KMS-11 (cell line): ENCODE data around the gene PRR23E.

Experiments
- H2AFZ ChIP-seq: fragments of 200-600 bp; sonication (generic); 2 replicates; pipeline ENCODE4 v1.6.1; 2016; ENCODE audit warnings: antibody characterized with exemption, mixed run types, low read depth
- H3K27ac ChIP-seq: fragments of 200-600 bp; sonication (generic); 2 replicates; pipeline ENCODE4 v1.6.1; 2016; ENCODE audit warnings: mild to moderate bottlenecking, mixed run types
- H3K27me3 ChIP-seq: fragments of 200-600 bp; sonication (generic); 2 replicates; pipeline ENCODE4 v1.6.1; 2017; ENCODE audit warnings: mild to moderate bottlenecking, low read depth, mixed run types, moderate library complexity; ENCODE audit not compliant: insufficient read depth
- H3K36me3 ChIP-seq: fragments of 200-600 bp; sonication (generic); 2 replicates; pipeline ENCODE4 v1.6.1; 2017; ENCODE audit warnings: mild to moderate bottlenecking, mixed run types; ENCODE audit not compliant: insufficient read depth
- H3K4me1 ChIP-seq: fragments of 200-600 bp; sonication (generic); 2 replicates; pipeline ENCODE4 v1.6.1; 2016; ENCODE audit warnings: mild to moderate bottlenecking, low read depth, mixed run types; ENCODE audit not compliant: poor library complexity, severe bottlenecking
- H3K4me2 ChIP-seq: fragments of 200-600 bp; sonication (generic); 2 replicates; pipeline ENCODE4 v1.7.0; 2016; ENCODE audit warnings: mild to moderate bottlenecking, mixed run types
- H3K4me3 ChIP-seq: fragments of 200-600 bp; sonication (generic); IDR thresholded peaks from 2 replicates; pipeline ENCODE4 v1.6.1; 2017; ENCODE audit warnings: low read depth, low read length, mixed read lengths; ENCODE audit not compliant: insufficient read depth
- H3K79me2 ChIP-seq: fragments of 200-600 bp; sonication (generic); 2 replicates; pipeline ENCODE4 v1.6.1; 2016; ENCODE audit warnings: low read depth, mixed run types; ENCODE audit not compliant: insufficient read depth
- H3K9ac ChIP-seq: fragments of 200-600 bp; sonication (generic); 2 replicates; pipeline ENCODE4 v1.6.1; 2016; ENCODE audit warnings: mild to moderate bottlenecking, mixed run types
- H4K20me1 ChIP-seq: fragments of 200-600 bp; sonication (generic); 2 replicates; pipeline ENCODE4 v1.6.1; 2016; ENCODE audit warnings: mild to moderate bottlenecking, mixed run types; ENCODE audit not compliant: insufficient read depth
- CTCF ChIP-seq: fragments of 200-600 bp; sonication (generic); conservative IDR thresholded peaks from 2 replicates; pipeline ENCODE4 v1.6.1; 2017; ENCODE audit warnings: low read depth, mild to moderate bottlenecking, antibody characterized with exemption, low read length, moderate library complexity, mixed read lengths

The PRR23E gene

GRCh38 chr3:127215714-127216414, 22.9 kb downstream of the PRR23E start:
- no peak overlapping the region for H2AFZ ChIP-seq
- H3K27me3 ChIP-seq = no peaks in the 10 kb centered on the region; the same call in 1 of the 2 replicates
- no peaks in the 10 kb centered on the region for H3K4me1 ChIP-seq
- H3K9ac ChIP-seq = no peak overlapping the region
- no peak overlapping the region for H3K4me2 ChIP-seq
- H3K36me3 ChIP-seq = no peaks in the 10 kb centered on the region
- no peaks in the 10 kb centered on the region for H3K79me2 ChIP-seq
- no peak overlapping the region for H3K4me3 ChIP-seq
- TF ChIP-seq CTCF = no peak
- no peak overlapping the region for H3K27ac ChIP-seq
- no peaks in the 10 kb centered on the region for H4K20me1 ChIP-seq

- H3K4me3 ChIP-seq = no peak overlapping the region
- H3K27me3 ChIP-seq = no peaks in the 10 kb centered on the region; the same call in 1 of the 2 replicates
- H3K27ac ChIP-seq = no peak overlapping the region
- no peak for TF ChIP-seq CTCF
- no peak overlapping the region for H2AFZ ChIP-seq
- no peaks in the 10 kb centered on the region for H4K20me1 ChIP-seq
- no peaks in the 10 kb centered on the region for H3K4me1 ChIP-seq
- no peak overlapping the region for H3K4me2 ChIP-seq
- no peaks in the 10 kb centered on the region for H3K36me3 ChIP-seq
- no peak overlapping the region for H3K9ac ChIP-seq
- H3K79me2 ChIP-seq = no peaks in the 10 kb centered on the region
Measured at GRCh38 chr3:127216415-127217261, 23.7 kb downstream of the PRR23E start.

- Histone ChIP-seq H3K4me1 (no peaks in the 10 kb centered on the region), H2AFZ (no peak overlapping the region)
Measured at GRCh38 chr3:127217596-127218453, 24.9 kb downstream of the PRR23E start.

More at GRCh38 chr3:127217596-127218453, 24.9 kb downstream of the PRR23E start:
- no peaks in the 10 kb centered on the region for H3K79me2 ChIP-seq
- no peak overlapping the region for H3K4me2 ChIP-seq
- no peaks in the 10 kb centered on the region for H4K20me1 ChIP-seq
- no peaks in the 10 kb centered on the region for H3K36me3 ChIP-seq
- H3K27ac ChIP-seq = no peak overlapping the region
- H3K9ac ChIP-seq = no peak overlapping the region
- H3K27me3 ChIP-seq = no peaks in the 10 kb centered on the region; the same call in 1 of the 2 replicates
- H3K4me3 ChIP-seq = no peak overlapping the region
- TF ChIP-seq CTCF = no peak
